Measurements from ENCODE around the gene CD79A. TPM values are rescaled to one million over a fixed set of nuclear protein-coding genes. Genes with fewer than 3 reads are reported as not detected.

The CD79A gene
- total RNA-seq, 1 experiment from 2014 or later = 970 TPM

GRCh38 chr19:41892173-41892902 is 15.3 kb downstream of the CD79A start:
- Histone ChIP-seq H3K27ac (ENCODE audit: low read length) (no peak overlapping the region), H3K4me2 (ENCODE audit: low read depth, low read length, poor library complexity, severe bottlenecking) (no peak overlapping the region), H3K36me3 (ENCODE audit: insufficient read depth, low read length) (peaks cover 16% of the 10 kb centered on the region; the same call in 1 of the 2 replicates), H3K79me2 (ENCODE audit: low read length) (peaks cover 11% of the 10 kb centered on the region), H3K27me3 (ENCODE audit: low read length) (no peaks in the 10 kb centered on the region), H3K4me1 (ENCODE audit: low read length) (peaks cover 12% of the 10 kb centered on the region), H3K9ac (ENCODE audit: low read length) (no peak overlapping the region), H3K9me3 (ENCODE audit: low read length) (no peaks in the 10 kb centered on the region), H4K20me1 (ENCODE audit: insufficient read depth, low read depth, low read length) (no peaks in the 10 kb centered on the region), H3K4me3 (ENCODE audit: low read length) (no peak overlapping the region), H3K9me2 (replicated peaks; ENCODE audit: insufficient read depth, low read length) (no peaks in the 10 kb centered on the region), H2AFZ (ENCODE audit: low read length) (no peak overlapping the region)
- DNase-seq = no peak

GRCh38 chr19:41893899-41894298 is 16.8 kb downstream of the CD79A start:
- no peaks in the 10 kb centered on the region for H4K20me1 ChIP-seq (ENCODE audit: insufficient read depth, low read depth, low read length)
- no peak overlapping the region for H3K9ac ChIP-seq (ENCODE audit: low read length)
- H3K36me3 ChIP-seq (ENCODE audit: insufficient read depth, low read length) = peaks cover 21% of the 10 kb centered on the region; the same call in 1 of the 2 replicates
- H3K27ac ChIP-seq (ENCODE audit: low read length) = no peak overlapping the region
- H3K27me3 ChIP-seq (ENCODE audit: low read length) = no peaks in the 10 kb centered on the region
- peak; percentile 77 for DNase-seq
- no peak overlapping the region for H2AFZ ChIP-seq (ENCODE audit: low read length)
- no peaks in the 10 kb centered on the region for H3K9me2 ChIP-seq (replicated peaks; ENCODE audit: insufficient read depth, low read length)
- H3K4me3 ChIP-seq (ENCODE audit: low read length) = no peak overlapping the region
- no peaks in the 10 kb centered on the region for H3K9me3 ChIP-seq (ENCODE audit: low read length)
- H3K4me1 ChIP-seq (ENCODE audit: low read length) = peaks cover 9% of the 10 kb centered on the region
- H3K4me2 ChIP-seq (ENCODE audit: low read depth, low read length, poor library complexity, severe bottlenecking) = no peak overlapping the region
- H3K79me2 ChIP-seq (ENCODE audit: low read length) = no peaks in the 10 kb centered on the region; the same call in 1 of the 2 replicates

GRCh38 chr19:41894350-41894749 is 17.3 kb downstream of the CD79A start:
- Histone ChIP-seq H3K79me2 (ENCODE audit: low read length) (no peaks in the 10 kb centered on the region; the same call in 1 of the 2 replicates), H3K36me3 (ENCODE audit: insufficient read depth, low read length) (peaks cover 17% of the 10 kb centered on the region; the same call in 1 of the 2 replicates), H3K27me3 (ENCODE audit: low read length) (no peaks in the 10 kb centered on the region), H4K20me1 (ENCODE audit: insufficient read depth, low read depth, low read length) (no peaks in the 10 kb centered on the region), H3K9ac (ENCODE audit: low read length) (no peak overlapping the region), H3K4me2 (ENCODE audit: low read depth, low read length, poor library complexity, severe bottlenecking) (no peak overlapping the region), H2AFZ (ENCODE audit: low read length) (no peak overlapping the region), H3K4me3 (ENCODE audit: low read length) (no peak overlapping the region), H3K27ac (ENCODE audit: low read length) (no peak overlapping the region), H3K4me1 (ENCODE audit: low read length) (peaks cover 9% of the 10 kb centered on the region), H3K9me3 (ENCODE audit: low read length) (no peaks in the 10 kb centered on the region), H3K9me2 (replicated peaks; ENCODE audit: insufficient read depth, low read length) (no peaks in the 10 kb centered on the region)
- DNase-seq = no peak

- Histone ChIP-seq H3K9ac (ENCODE audit: low read length) (no peak overlapping the region), H3K4me1 (ENCODE audit: low read length) (peaks cover 9% of the 10 kb centered on the region), H2AFZ (ENCODE audit: low read length) (no peak overlapping the region), H3K9me2 (replicated peaks; ENCODE audit: insufficient read depth, low read length) (no peaks in the 10 kb centered on the region), H3K36me3 (ENCODE audit: insufficient read depth, low read length) (peaks cover 22% of the 10 kb centered on the region; the same call in 1 of the 2 replicates), H3K9me3 (ENCODE audit: low read length) (no peaks in the 10 kb centered on the region), H3K79me2 (ENCODE audit: low read length) (no peaks in the 10 kb centered on the region; the same call in 1 of the 2 replicates), H3K4me3 (ENCODE audit: low read length) (no peak overlapping the region), H3K4me2 (ENCODE audit: low read depth, low read length, poor library complexity, severe bottlenecking) (no peak overlapping the region), H3K27me3 (ENCODE audit: low read length) (no peaks in the 10 kb centered on the region), H3K27ac (ENCODE audit: low read length) (peak overlapping the region; percentile 18; the same call in 1 of the 2 replicates), H4K20me1 (ENCODE audit: insufficient read depth, low read depth, low read length) (no peaks in the 10 kb centered on the region)
- peak; percentile 79 for DNase-seq
Observed at GRCh38 chr19:41895745-41896580, 18.9 kb downstream of the CD79A start.

- H3K79me2 ChIP-seq (ENCODE audit: low read length) = no peaks in the 10 kb centered on the region; the same call in 1 of the 2 replicates
- H3K27me3 ChIP-seq (ENCODE audit: low read length) = no peaks in the 10 kb centered on the region
- H3K9me3 ChIP-seq (ENCODE audit: low read length) = no peaks in the 10 kb centered on the region
- H3K27ac ChIP-seq (ENCODE audit: low read length) = peak overlapping the region; percentile 18; the same call in 1 of the 2 replicates
- H3K4me3 ChIP-seq (ENCODE audit: low read length) = no peak overlapping the region
- H3K4me1 ChIP-seq (ENCODE audit: low read length) = peaks cover 9% of the 10 kb centered on the region
- no peak overlapping the region for H3K4me2 ChIP-seq (ENCODE audit: low read depth, low read length, poor library complexity, severe bottlenecking)
- H3K9me2 ChIP-seq (replicated peaks; ENCODE audit: insufficient read depth, low read length) = no peaks in the 10 kb centered on the region
- DNase-seq = no peak
- H3K9ac ChIP-seq (ENCODE audit: low read length) = no peak overlapping the region
- peaks cover 23% of the 10 kb centered on the region; the same call in 1 of the 2 replicates for H3K36me3 ChIP-seq (ENCODE audit: insufficient read depth, low read length)
- no peaks in the 10 kb centered on the region for H4K20me1 ChIP-seq (ENCODE audit: insufficient read depth, low read depth, low read length)
- no peak overlapping the region for H2AFZ ChIP-seq (ENCODE audit: low read length)
Observed at GRCh38 chr19:41896581-41896942, 19.5 kb downstream of the CD79A start.

GRCh38 chr19:41897181-41897580 is 20.1 kb downstream of the CD79A start:
- no peak overlapping the region for H3K9ac ChIP-seq (ENCODE audit: low read length)
- H3K9me2 ChIP-seq (replicated peaks; ENCODE audit: insufficient read depth, low read length) = no peaks in the 10 kb centered on the region
- H2AFZ ChIP-seq (ENCODE audit: low read length) = no peak overlapping the region
- no peak overlapping the region for H3K4me2 ChIP-seq (ENCODE audit: low read depth, low read length, poor library complexity, severe bottlenecking)
- no peaks in the 10 kb centered on the region; the same call in 1 of the 2 replicates for H3K79me2 ChIP-seq (ENCODE audit: low read length)
- no peaks in the 10 kb centered on the region for H3K9me3 ChIP-seq (ENCODE audit: low read length)
- no peaks in the 10 kb centered on the region for H3K27me3 ChIP-seq (ENCODE audit: low read length)
- peaks cover 9% of the 10 kb centered on the region for H3K4me1 ChIP-seq (ENCODE audit: low read length)
- H4K20me1 ChIP-seq (ENCODE audit: insufficient read depth, low read depth, low read length) = no peaks in the 10 kb centered on the region
- DNase-seq = no peak
- no peak overlapping the region for H3K27ac ChIP-seq (ENCODE audit: low read length)
- H3K4me3 ChIP-seq (ENCODE audit: low read length) = no peak overlapping the region
- H3K36me3 ChIP-seq (ENCODE audit: insufficient read depth, low read length) = peaks cover 27% of the 10 kb centered on the region; the same call in 1 of the 2 replicates

- Histone ChIP-seq H2AFZ (ENCODE audit: low read length) (no peak overlapping the region), H3K27ac (ENCODE audit: low read length) (no peak overlapping the region), H3K9ac (ENCODE audit: low read length) (no peak overlapping the region), H3K9me3 (ENCODE audit: low read length) (no peaks in the 10 kb centered on the region), H3K27me3 (ENCODE audit: low read length) (no peaks in the 10 kb centered on the region), H3K4me2 (ENCODE audit: low read depth, low read length, poor library complexity, severe bottlenecking) (no peak overlapping the region), H4K20me1 (ENCODE audit: insufficient read depth, low read depth, low read length) (no peaks in the 10 kb centered on the region), H3K79me2 (ENCODE audit: low read length) (no peaks in the 10 kb centered on the region; the same call in 1 of the 2 replicates), H3K9me2 (replicated peaks; ENCODE audit: insufficient read depth, low read length) (no peaks in the 10 kb centered on the region), H3K4me3 (ENCODE audit: low read length) (no peak overlapping the region), H3K4me1 (ENCODE audit: low read length) (peaks cover 9% of the 10 kb centered on the region), H3K36me3 (ENCODE audit: insufficient read depth, low read length) (peaks cover 27% of the 10 kb centered on the region; the same call in 1 of the 2 replicates)
- no peak for DNase-seq
Observed at GRCh38 chr19:41897820-41898219, 20.7 kb downstream of the CD79A start.

GRCh38 chr19:41898235-41898634 is 21.2 kb downstream of the CD79A start:
- peaks cover 9% of the 10 kb centered on the region for H3K4me1 ChIP-seq (ENCODE audit: low read length)
- H4K20me1 ChIP-seq (ENCODE audit: insufficient read depth, low read depth, low read length) = no peaks in the 10 kb centered on the region

More at GRCh38 chr19:41898235-41898634, 21.2 kb downstream of the CD79A start:
- Histone ChIP-seq H3K4me2 (ENCODE audit: low read depth, low read length, poor library complexity, severe bottlenecking) (no peak overlapping the region), H3K79me2 (ENCODE audit: low read length) (no peaks in the 10 kb centered on the region; the same call in 1 of the 2 replicates), H3K9ac (ENCODE audit: low read length) (no peak overlapping the region), H3K36me3 (ENCODE audit: insufficient read depth, low read length) (peaks cover 27% of the 10 kb centered on the region), H2AFZ (ENCODE audit: low read length) (no peak overlapping the region), H3K4me3 (ENCODE audit: low read length) (no peak overlapping the region), H3K27ac (ENCODE audit: low read length) (no peak overlapping the region), H3K27me3 (ENCODE audit: low read length) (no peaks in the 10 kb centered on the region), H3K9me2 (replicated peaks; ENCODE audit: insufficient read depth, low read length) (no peaks in the 10 kb centered on the region), H3K9me3 (ENCODE audit: low read length) (no peaks in the 10 kb centered on the region)
- no peak for DNase-seq
